Uterus (tissue), 2 donors: ENCODE data around the gene EFNA1.

ENCODE experiments used
- POLR2A ChIP-seq, 2 donors: fragments of 450-650 bp; IDR thresholded peaks; one replicate each; pipeline ENCODE4 v1.6.1; 2016; ENCODE audit warnings: antibody characterized with exemption in 2 of 2, mild to moderate bottlenecking in 1 of 2, moderate library complexity in 1 of 2
- TF ChIP-seq, protein P1 (sequence below), 4 experiments: fragments of 200-600 bp in 2 of 4; fragments of 450-650 bp in 2 of 4; sonication (generic) in 2 of 4; IDR thresholded peaks; one replicate each; pipeline ENCODE4 v1.5.1; 2016 to 2019; ENCODE audit warnings: antibody characterized with exemption in 4 of 4, mild to moderate bottlenecking in 2 of 4, moderate library complexity in 1 of 4

GRCh38 chr1:155172732-155173477 lies 45.2 kb downstream of the EFNA1 start, which contains the start of gene KRTCAP2:
- TF ChIP-seq, protein P1, sequence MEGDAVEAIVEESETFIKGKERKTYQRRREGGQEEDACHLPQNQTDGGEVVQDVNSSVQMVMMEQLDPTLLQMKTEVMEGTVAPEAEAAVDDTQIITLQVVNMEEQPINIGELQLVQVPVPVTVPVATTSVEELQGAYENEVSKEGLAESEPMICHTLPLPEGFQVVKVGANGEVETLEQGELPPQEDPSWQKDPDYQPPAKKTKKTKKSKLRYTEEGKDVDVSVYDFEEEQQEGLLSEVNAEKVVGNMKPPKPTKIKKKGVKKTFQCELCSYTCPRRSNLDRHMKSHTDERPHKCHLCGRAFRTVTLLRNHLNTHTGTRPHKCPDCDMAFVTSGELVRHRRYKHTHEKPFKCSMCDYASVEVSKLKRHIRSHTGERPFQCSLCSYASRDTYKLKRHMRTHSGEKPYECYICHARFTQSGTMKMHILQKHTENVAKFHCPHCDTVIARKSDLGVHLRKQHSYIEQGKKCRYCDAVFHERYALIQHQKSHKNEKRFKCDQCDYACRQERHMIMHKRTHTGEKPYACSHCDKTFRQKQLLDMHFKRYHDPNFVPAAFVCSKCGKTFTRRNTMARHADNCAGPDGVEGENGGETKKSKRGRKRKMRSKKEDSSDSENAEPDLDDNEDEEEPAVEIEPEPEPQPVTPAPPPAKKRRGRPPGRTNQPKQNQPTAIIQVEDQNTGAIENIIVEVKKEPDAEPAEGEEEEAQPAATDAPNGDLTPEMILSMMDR (IDR thresholded peaks at IDR 0.05), result peak; percentile 88 to 99 (median 97)
- TF ChIP-seq POLR2A (IDR thresholded peaks at IDR 0.05), result peak; percentile 48 to 67
